RWPE2 (cell line): ENCODE measurements around the gene PIM1.

Experiments
- ATAC-seq: fragments of 200-7000 bp; cut with Tn5 transposase; 3 replicates; pipeline ENCODE4 v1.9.1; 2021; ENCODE audit warnings: low read depth
- DNase-seq: peaks from one replicate; pipeline ENCODE4 v3.0.0-alpha.2; 2020; ENCODE audit warnings: low spot score
- H3K27ac ChIP-seq: fragments of 450-650 bp; 2 replicates; pipeline ENCODE4 v1.5.1; 2017; ENCODE audit warnings: mild to moderate bottlenecking; ENCODE audit not compliant: poor library complexity, severe bottlenecking
- H3K27me3 ChIP-seq: fragments of 250-450 bp; sonication (Bioruptor Pico); 2 replicates; pipeline ENCODE4 v1.5.1; 2021; ENCODE audit warnings: mild to moderate bottlenecking, moderate library complexity; ENCODE audit not compliant: insufficient read depth, poor library complexity, severe bottlenecking
- H3K36me3 ChIP-seq: fragments of 250-450 bp; sonication (Bioruptor Pico); 2 replicates; pipeline ENCODE4 v1.5.1; 2020; ENCODE audit warnings: low read depth, mild to moderate bottlenecking, moderate library complexity
- H3K4me1 ChIP-seq: fragments of 250-450 bp; sonication (Bioruptor Pico); 2 replicates; pipeline ENCODE4 v1.5.1; 2021; ENCODE audit warnings: mild to moderate bottlenecking, moderate library complexity; ENCODE audit not compliant: insufficient read depth, poor library complexity, severe bottlenecking
- H3K4me3 ChIP-seq: fragments of 250-450 bp; sonication (Bioruptor Pico); 2 replicates; pipeline ENCODE4 v1.5.1; 2021; ENCODE audit warnings: mild to moderate bottlenecking, moderate library complexity; ENCODE audit not compliant: severe bottlenecking
- H3K9me3 ChIP-seq: fragments of 250-450 bp; sonication (Bioruptor Pico); 2 replicates; pipeline ENCODE4 v1.5.1; 2021; ENCODE audit warnings: mild to moderate bottlenecking, moderate library complexity; ENCODE audit not compliant: severe bottlenecking
- CTCF ChIP-seq: fragments of 450-650 bp; IDR thresholded peaks from one replicate; pipeline ENCODE4 v1.5.1; 2017; ENCODE audit warnings: mild to moderate bottlenecking, moderate library complexity; ENCODE audit not compliant: poor library complexity, severe bottlenecking

Gene PIM1

GRCh38 chr6:37200085-37200484 is 30.1 kb downstream of the PIM1 start:
- Histone ChIP-seq H3K9me3 (no peaks in the 10 kb centered on the region), H3K27ac (no peak overlapping the region), H3K4me3 (no peak overlapping the region), H3K4me1 (peaks cover 15% of the 10 kb centered on the region), H3K36me3 (no peaks in the 10 kb centered on the region), H3K27me3 (no peaks in the 10 kb centered on the region)
- DNase-seq, result no peak
- ATAC-seq, result no peak
- TF ChIP-seq CTCF, result no peak

- no peak overlapping the region for H3K27ac ChIP-seq
- H3K4me3 ChIP-seq, result no peak overlapping the region
- ATAC-seq (no peak), DNase-seq (no peak)
- H3K9me3 ChIP-seq, result no peaks in the 10 kb centered on the region
- no peak for TF ChIP-seq CTCF
- H3K36me3 ChIP-seq, result no peaks in the 10 kb centered on the region
- H3K4me1 ChIP-seq, result peaks cover 15% of the 10 kb centered on the region
- H3K27me3 ChIP-seq, result no peaks in the 10 kb centered on the region
Measured at GRCh38 chr6:37201726-37202125, 31.8 kb downstream of the PIM1 start.

GRCh38 chr6:37202788-37203491 is 33.0 kb downstream of the PIM1 start:
- no peak overlapping the region for H3K4me3 ChIP-seq
- DNase-seq, result no peak
- H3K9me3 ChIP-seq, result no peaks in the 10 kb centered on the region
- ATAC-seq, result peak; percentile 62
- H3K27me3 ChIP-seq, result no peaks in the 10 kb centered on the region
- no peaks in the 10 kb centered on the region for H3K36me3 ChIP-seq
- peaks cover 15% of the 10 kb centered on the region for H3K4me1 ChIP-seq
- H3K27ac ChIP-seq, result no peak overlapping the region
- no peak for TF ChIP-seq CTCF

- Histone ChIP-seq H3K36me3 (no peaks in the 10 kb centered on the region), H3K9me3 (no peaks in the 10 kb centered on the region), H3K27ac (no peak overlapping the region), H3K27me3 (no peaks in the 10 kb centered on the region), H3K4me1 (peaks cover 15% of the 10 kb centered on the region), H3K4me3 (no peak overlapping the region)
- no peak for TF ChIP-seq CTCF
- DNase-seq, result no peak
- ATAC-seq, result peak; percentile 72
Measured at GRCh38 chr6:37204014-37204751, 34.2 kb downstream of the PIM1 start.
